RCC 7860 (cell line): ENCODE measurements around the gene PIGB.
A peak's percentile ranks its signal among the peaks of the same experiment; 100 is the strongest.
"Not testable (repeated sequence)": the region's sequence is repeated elsewhere in the genome, so short reads cannot be mapped to it uniquely, and the experiment has no call there.

ENCODE experiments used
- DNase-seq: peaks from one replicate; pipeline ENCODE4 v3.0.0-alpha.2; 2015; ENCODE audit warnings: low spot score
- FAIRE-seq: peaks from 2 replicates; lab custom pipeline; 2012; peaks lifted over from hg19 to GRCh38; lab: Jason Lieb, UNC

Gene PIGB

DNA sequence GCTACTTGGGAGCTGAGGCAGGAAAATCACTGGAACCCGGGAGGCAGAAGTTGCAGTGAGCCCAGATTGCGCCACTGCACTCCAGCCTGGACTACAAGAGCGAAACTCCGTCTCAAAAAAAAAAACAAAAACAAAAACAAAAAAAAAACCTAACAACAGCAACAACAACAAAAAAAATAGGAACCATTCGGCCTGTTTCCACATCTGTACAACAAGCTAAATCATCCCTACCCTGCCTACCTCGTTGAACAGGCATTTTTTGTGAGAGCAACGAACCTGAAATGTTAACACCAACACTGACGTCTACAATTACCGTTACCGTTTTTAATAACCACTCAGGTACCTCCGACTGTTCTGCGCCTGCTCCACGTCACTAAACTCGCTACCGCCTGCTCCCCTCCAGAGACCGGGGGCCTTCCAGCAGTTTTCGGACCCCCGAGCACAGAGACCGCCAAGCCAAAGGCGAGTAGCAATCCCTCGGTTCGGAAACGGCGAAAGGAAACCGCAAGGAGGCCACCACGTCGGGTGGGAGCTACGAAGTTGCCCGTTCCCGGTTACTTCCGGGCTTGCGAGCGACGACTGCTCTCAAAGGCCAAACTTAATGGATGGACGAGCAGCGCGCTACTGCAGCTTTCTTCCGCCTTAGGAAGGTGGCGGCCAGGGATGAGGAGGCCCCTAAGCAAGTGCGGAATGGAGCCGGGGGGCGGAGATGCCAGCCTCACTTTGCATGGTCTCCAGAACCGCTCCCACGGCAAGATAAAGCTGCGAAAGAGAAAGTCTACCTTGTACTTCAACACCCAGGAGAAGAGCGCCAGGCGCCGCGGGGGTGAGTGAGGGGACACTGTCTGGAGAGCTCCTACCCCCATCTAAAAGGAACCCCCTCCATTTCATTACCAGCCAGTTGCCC, at the start of gene PIGB, which contains the start of gene PIGBOS1:
Gene PIGB (plus strand): TSS at position 635 of the 907 bp plus-strand sequence. CDS start 29 bp downstream, at position 664.
Gene PIGBOS1 (minus strand): TSS at position 536 of the 907 bp plus-strand sequence. CDS start 1,331 bp downstream, outside the sequence.
- no peak for FAIRE-seq

GRCh38 chr15:55270291-55270690, 48.7 kb upstream of the PIGB start:
- no peak for DNase-seq
- FAIRE-seq, result no peak

More for the DNA sequence above, at the start of gene PIGB, which contains the start of gene PIGBOS1:
- peak; percentile 79 for DNase-seq

- no peak for FAIRE-seq
- no peak for DNase-seq
Observed at GRCh38 chr15:55276324-55276723, 42.7 kb upstream of the PIGB start.

- no peak for DNase-seq
- FAIRE-seq, result no peak
Observed at GRCh38 chr15:55277116-55277564, 41.9 kb upstream of the PIGB start.

DNA sequence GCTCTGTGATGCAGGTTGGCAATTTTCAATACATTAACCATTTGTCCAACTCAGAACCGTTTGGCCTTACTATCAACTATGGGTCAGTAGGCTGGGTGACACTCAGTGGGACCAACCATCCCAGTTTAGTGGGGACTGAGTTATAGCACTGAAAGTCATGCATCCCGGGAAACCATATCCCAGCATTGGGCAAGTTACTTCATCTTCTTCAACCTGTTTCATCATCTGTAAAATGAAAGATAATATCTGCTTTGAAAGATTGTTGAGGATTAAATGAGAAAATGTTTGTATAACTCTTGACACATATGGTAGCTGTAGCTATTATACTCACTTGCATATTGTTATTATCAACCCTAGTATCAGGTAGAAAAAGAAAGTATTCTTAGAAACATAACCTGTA, 41.3 kb upstream of the PIGB start:
- DNase-seq, result no peak
- no peak for FAIRE-seq

- FAIRE-seq (no peak), DNase-seq (no peak)
Observed at GRCh38 chr15:55279100-55279745, 39.8 kb upstream of the PIGB start.

- DNase-seq, result peak; percentile 77
- peak; percentile 89 for FAIRE-seq
Observed at GRCh38 chr15:55279746-55280351, 39.2 kb upstream of the PIGB start.

GRCh38 chr15:55280589-55280988, 38.4 kb upstream of the PIGB start:
- peak; percentile 23 for DNase-seq

GRCh38 chr15:55281517-55282228, 37.3 kb upstream of the PIGB start:
- FAIRE-seq (no peak), DNase-seq (no peak)

More at GRCh38 chr15:55280589-55280988, 38.4 kb upstream of the PIGB start:
- FAIRE-seq, result not testable (repeated sequence)

DNA sequence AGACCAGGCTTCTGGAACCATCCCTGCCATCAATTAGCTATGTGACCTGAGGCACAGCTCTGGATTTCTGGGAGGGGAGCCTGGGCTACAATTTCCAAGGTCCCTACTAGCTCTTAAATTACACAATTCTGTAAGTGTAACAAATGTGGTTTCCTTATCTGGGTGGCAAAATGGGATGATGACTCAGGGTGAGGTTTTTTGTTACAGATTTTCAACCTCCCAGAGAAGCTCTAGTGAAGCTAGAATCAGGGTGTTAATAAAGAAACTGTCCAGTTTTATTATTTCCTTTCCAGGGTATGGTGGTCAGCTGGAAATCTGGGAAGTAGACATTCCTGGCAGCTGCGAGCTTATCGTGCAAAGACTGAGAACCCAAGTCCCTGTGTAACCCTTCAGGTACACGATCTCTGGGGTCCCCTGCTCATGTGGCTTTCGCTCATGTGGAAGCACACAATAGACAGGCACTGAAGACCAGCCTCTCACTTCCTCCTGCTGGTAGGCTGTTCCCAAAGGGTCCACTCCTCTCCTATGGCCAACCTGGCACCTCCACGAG, 36.7 kb upstream of the PIGB start:
- FAIRE-seq (peak; percentile 92), DNase-seq (peak; percentile 73)

- no peak for FAIRE-seq
- DNase-seq, result no peak
Observed at GRCh38 chr15:55283379-55284147, 35.5 kb upstream of the PIGB start.

GRCh38 chr15:55284426-55284825, 34.6 kb upstream of the PIGB start:
- DNase-seq, result no peak

GRCh38 chr15:55286442-55287189, 32.4 kb upstream of the PIGB start:
- not testable (repeated sequence) for DNase-seq, FAIRE-seq

More at GRCh38 chr15:55284426-55284825, 34.6 kb upstream of the PIGB start:
- FAIRE-seq, result no peak

GRCh38 chr15:55288006-55288717, 30.9 kb upstream of the PIGB start:
- DNase-seq (no peak), FAIRE-seq (no peak)

- DNase-seq (no peak), FAIRE-seq (no peak)
Observed at GRCh38 chr15:55289011-55289745, 29.8 kb upstream of the PIGB start.

DNA sequence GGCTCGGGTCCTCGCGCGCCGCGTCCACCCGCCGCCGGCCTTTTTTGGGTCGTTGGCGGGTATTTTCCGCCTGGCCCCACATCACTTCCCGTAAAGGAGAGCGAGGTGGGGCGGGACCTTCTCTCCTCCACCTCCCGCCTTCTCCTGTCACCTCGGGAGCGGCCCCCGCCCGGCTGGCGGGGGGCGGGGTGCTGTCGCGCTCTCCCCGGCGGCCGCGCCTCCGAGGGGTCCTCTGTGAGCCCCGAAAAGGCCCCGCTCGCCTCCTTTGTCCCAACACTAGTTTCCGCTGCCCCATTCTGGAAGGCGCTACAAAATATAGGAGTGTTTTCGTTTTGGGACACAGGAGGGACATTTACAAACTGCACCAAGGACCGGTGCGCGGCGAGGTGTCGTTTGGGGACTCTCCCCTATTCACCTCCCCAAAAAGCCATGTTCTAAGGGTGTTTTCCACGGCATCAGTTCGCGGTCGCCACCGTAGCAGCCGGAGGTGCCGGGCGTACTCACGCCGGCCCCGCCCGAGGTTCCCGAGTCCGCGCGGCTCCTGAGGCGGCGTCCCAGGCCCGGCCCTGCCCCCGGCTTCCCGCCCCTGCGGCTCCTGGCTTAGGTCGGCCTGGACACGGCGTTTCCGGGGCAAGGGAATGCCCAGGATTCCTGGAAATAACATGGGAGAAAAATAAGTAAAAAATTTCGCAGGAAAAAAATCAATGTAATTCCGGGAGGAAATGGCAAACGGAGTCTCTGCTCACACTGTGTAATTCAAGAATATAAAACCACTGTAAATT, 29.1 kb upstream of the PIGB start, which contains the start of gene RAB27A:
Gene RAB27A (minus strand): TSS at position 68 of the 782 bp plus-strand sequence. CDS start 54,879 bp downstream, outside the sequence.
- FAIRE-seq, result no peak

More for the DNA sequence above, 29.1 kb upstream of the PIGB start, which contains the start of gene RAB27A:
- DNase-seq, result peak; percentile 54
